HG03342 (cell line): ENCODE data around the gene TTC8.
A peak's percentile ranks its signal among the peaks of the same experiment; 100 is the strongest.

Experiments used
- ATAC-seq: cut with Tn5 transposase; IDR thresholded peaks from one replicate; pipeline ENCODE4 v1.9.1; 2021; ENCODE audit warnings: mild to moderate bottlenecking, moderate library complexity; ENCODE audit not compliant: unreplicated experiment

Gene TTC8

DNA sequence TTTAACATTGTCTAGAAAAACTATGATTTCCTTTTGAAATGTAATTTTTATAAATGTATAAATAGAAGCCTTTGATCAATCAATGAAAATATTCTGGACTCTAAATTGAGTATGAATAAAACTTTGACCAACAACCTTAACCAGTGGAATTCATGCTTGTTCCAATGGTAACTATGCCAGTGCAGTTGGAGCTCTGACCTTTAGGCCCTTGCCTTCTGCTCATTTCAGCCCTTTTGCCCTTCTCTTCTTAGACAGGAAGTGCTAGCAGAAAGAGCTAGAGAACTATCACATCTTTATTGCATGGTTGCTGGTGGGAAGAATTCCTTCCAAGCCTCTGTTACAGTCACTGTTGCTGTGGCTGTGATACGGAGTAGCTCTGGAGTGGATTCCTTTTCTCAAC lies 39.7 kb downstream of the TTC8 start:
- ATAC-seq: no peak

DNA sequence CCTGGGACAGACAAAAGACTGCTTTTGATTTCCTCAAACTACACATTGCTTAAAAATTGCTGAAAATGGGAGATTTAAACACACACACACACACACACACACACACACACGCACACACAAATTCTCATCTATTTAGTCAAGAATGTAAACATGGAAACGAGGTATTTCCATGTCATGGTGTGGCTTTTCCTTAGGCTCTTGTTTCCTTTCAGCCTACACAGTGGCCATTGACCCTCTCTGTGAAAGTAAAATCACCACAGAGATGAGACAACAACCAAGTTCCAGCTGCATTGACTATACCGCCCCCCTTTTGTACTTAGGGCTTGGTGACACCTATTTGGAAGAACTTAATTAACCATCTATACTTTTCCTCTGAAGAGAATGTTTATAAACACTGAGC lies 41.9 kb downstream of the TTC8 start:
- ATAC-seq: no peak

DNA sequence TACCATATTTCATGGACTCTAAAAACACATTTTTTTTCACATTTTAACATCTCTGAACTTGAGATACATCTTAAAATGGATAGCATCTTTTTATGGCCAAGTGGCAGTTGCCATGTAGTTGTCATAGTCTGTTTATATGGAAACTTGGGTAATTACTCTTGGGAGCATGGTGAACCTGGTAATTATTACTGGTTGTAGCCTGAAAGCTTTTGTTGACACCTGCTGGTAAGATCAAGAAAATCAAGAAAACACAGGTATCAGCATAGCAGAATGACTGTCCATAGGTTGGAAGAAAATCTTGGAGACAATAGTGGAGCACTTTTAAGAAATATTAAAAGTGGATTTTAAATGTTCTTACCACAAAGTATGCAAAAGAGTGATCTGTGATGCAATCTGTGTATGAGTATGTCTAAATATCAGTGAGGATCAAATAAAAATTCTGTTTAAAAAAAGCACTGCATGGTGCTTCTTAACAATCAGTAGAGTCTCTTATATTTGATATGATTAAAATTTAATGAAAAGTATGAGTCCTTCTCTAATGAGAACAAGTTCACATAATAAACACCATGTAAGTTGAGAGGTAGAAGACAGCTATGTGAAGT lies 44.2 kb downstream of the TTC8 start:
- peak; percentile 84 for ATAC-seq

DNA sequence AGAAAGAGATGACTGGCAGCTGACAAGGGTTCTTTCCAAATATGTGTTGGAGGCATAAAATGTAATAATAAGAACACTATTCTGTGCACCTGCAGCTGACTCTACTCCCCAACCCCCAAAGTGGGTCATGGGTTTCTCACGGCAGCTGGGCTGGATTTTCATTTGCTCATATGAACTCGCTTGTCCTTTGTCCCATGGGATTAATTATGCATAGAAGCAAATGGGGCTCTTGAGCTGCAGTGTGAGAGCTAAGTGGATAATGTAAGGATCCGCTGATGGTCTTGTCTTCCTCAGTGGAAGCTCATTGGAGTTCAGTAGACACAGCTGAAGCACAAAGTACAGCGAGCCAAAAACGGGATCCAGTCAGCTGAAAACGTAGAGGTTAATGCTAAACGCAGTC lies 46.3 kb downstream of the TTC8 start:
- ATAC-seq: no peak

DNA sequence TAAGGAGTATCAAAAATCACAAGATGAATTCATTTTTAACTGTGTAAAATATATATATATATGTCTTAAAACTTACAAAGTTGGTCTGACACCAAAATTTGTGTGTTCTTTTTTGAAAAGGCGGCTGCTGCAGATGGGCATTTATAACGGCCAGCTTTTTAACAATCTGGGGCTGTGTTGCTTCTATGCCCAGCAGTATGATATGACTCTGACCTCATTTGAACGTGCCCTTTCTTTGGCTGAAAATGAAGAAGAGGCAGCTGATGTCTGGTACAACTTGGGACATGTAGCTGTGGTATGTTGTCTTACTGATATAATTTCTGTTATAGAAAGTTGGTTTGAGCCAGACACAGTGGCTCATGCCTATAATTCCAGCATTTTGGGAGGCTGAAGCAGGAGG lies 47.0 kb downstream of the TTC8 start:
- no peak for ATAC-seq

DNA sequence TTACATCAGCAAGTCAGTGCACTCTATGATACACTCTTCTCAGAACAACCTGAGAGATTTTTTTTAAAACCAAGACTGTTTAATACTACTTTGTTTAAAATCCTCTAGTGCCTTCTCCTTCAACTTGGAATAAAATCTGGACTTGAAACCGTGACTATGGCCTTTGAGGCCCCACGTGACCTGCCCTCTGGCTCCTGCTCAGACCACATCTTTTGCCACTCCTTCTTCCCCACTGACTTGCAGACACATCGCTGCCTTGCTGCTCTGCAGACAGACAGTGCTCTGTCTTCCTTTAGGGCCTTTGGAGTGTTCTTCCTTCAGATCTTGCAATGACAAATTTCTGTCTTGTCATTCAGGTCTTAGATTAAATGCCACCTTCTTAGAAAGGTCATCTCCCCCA lies 48.5 kb downstream of the TTC8 start:
- ATAC-seq: no peak

DNA sequence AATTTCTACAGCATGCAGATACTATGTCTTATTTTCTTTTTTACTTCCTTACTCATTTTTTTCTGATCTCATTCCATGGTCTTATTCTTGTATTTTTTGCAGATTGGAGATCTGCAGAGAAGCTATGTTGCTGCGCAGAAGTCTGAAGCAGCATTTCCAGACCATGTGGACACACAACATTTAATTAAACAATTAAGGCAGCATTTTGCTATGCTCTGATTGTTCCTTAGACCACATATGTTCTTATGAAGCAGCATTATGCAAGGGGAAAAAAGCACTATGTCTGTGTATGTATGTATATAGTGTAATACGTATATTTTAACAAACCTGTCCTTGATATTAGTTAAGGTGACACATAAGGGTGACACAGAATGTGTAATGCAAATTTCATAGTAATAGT lies 52.7 kb downstream of the TTC8 start:
- ATAC-seq: no peak

DNA sequence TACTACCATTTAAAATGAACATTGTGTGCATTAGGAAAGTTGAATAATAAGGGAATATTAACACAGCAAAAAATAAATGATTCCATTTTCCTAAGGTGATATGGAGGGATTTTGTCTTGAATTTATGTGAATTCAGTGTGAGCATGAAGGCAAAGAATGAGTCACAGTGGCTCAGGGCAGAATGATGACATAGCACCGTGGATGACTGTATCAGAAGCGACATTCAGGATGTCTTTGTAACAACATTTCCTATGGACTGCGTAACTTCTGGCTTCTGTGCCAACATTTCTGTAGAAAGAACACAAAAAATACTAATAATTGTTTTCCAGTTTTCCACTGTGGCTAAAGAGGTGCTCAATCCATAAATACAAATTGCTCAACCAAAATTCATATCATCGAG lies 54.6 kb downstream of the TTC8 start:
- no peak for ATAC-seq

DNA sequence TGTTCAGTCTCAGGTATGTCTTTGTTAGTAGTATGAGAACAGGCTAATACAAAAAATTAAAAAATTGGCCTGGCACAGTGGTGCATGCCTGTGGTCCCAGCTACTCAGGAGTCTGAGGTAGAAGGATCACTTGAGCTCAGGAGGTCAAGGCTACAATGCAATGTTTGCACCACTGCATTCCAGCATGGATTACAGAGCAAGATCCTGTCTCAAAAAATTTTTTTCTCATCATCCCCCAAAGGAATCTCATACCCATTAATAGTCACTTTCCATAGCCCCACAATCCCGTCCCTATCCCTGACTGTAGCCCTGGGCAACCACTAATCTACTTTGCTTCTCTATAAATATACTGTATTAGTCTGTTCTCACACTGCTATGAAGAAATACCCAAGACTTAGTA lies 57.8 kb downstream of the TTC8 start:
- ATAC-seq: no peak

DNA sequence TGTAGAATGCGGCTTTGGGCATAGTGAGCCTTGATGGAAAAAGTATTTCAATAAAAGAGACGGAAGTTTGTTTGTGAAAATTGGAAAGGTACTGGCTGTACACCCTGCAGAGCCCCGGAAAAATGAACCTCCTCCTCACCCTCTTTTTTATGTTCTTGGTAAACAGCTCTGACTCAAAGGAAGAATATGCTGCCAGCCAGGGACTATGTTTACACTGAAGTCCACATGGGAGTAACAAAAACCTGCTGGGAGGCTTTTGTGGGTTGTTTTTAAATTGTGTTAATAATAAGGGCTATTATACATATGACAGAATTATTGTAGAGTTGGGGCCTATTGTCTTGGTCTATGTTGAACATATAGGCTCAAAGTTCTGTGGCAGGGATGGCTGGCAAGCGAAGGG lies 70.7 kb downstream of the TTC8 start:
- ATAC-seq: no peak

DNA sequence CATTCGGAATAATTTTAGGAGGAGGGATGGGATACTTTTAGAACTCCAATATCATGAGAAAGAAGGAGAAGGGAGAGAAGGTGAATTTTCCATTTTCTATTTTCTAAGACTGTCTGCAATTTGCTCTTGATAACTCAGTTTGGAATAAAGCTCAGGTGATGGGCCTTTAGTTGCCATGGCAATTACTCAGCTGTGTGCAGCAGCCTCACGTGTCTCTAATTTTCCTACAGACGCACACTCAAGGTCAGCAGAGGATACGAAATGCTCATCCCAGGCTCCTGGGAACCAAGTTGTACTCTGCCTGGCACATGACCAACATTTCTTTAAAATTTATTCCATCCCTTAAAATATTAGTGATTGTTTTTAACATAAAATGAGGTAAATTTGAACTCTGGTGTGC lies 76.7 kb downstream of the TTC8 start:
- no peak for ATAC-seq

DNA sequence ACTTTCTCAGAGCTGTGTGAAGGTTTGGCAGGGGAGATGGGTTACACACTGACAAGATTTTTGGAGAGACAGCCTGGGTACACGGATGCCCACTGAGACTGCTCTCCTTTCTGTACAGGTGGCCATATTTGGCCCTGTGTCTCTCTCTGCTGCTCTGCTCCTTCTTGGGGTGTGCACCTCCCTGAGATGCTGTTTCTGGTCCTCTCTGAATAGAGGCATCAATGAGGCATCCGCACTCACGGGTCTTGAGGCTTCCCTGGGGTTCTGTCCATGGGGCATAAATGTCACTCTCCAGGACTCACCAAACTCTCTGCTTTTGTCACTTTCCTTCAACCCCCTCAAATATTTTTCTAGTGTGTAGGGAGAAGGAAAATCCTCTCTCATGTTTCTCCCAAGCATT lies 77.5 kb downstream of the TTC8 start:
- no peak for ATAC-seq

DNA sequence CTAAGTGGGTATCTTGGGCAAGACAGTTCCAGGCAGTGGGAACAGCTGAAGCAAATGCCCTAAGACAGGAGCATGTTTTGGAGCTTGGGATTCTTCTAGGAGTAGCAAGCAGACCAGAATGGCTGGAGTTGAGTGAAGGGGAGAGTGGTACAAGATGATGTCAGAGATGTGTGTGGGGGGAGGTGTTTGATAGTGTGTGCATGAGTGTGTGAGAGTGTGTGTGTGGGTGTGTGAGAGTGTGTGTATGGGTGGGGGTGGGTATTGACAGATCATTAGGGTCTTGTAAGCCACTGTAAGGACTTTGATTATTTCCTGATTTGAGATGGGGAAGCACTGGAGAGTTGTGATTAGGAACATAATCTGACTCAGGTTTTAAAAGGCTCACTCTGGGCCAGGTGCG lies 78.4 kb downstream of the TTC8 start:
- no peak for ATAC-seq

DNA sequence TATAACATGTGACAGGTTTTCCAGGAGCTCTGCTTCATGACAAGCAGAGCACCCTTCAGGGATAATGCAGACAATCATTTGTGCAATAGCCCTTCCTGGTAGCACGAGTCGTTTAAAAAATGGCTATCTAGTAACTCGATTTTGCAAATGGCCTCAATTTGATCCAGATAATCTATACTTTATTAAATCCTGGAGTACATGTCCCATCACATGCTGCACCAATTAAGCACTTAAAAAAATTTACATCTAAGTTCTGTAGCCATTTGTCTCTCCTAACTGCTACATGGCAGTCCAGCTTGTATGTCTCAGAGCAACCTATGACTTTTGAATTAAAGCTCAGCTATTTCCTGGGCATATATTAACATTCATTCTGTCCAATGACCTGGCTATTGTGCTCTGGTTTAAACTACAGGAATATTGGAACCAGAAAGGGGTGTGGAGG lies 79.8 kb downstream of the TTC8 start:
- no peak for ATAC-seq

DNA sequence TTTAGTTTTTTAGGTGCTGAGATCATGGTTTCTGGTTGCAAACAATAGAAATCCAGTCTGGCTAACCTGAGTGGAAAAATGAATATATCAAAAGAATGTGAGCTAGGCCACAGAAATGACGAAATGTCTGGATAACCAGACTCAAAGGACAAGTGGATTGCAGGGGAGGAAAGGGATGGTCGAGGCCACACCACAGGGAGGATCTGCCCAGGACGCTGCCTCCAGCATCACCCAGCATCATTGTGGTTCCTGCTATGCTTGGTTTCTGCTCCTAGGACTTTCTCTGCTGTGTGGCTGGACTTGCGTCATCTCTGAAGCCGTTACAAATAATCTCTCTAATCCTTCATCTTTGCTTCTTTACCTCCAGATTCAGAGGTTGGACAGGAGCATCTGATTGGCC lies 80.4 kb downstream of the TTC8 start:
- ATAC-seq: no peak

DNA sequence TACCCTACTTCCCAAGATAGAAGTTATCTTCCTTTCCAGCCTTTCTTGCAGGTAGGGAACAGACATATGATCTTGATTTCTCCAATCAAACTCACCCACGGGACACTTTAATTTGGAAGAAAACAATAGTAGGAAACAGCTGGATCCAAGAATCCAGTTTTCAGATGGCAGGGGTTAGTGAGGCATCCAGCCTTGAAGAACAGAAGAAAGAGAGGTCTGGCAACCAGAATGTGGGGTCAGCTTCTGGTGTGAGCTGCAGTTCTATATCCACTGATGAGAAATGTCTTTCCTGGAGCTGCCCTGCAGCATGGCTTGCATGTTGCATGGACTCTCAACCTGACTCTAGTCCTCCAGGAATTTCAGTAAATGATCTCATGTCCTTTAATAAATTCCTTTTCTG lies 83.8 kb downstream of the TTC8 start:
- no peak for ATAC-seq

DNA sequence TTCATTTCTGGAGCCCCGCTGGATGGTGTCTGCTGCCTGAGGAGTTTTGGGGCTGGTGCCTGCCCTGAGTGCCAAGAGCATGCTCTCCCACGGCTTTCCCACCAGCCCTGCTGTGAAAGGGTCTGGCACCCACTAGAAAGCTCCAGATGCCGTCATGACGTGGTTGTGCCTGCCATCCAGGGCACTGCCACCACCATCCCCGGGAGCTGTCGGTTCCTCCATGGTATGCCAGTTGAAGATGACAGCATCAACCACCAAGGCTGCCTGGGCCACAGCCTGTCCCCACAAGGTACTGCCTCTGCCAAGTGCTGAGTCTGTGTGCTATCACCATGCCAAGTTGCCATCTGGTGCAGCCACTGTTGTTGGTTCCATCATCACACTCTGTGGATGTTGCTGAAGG lies 85.9 kb downstream of the TTC8 start:
- ATAC-seq: no peak

DNA sequence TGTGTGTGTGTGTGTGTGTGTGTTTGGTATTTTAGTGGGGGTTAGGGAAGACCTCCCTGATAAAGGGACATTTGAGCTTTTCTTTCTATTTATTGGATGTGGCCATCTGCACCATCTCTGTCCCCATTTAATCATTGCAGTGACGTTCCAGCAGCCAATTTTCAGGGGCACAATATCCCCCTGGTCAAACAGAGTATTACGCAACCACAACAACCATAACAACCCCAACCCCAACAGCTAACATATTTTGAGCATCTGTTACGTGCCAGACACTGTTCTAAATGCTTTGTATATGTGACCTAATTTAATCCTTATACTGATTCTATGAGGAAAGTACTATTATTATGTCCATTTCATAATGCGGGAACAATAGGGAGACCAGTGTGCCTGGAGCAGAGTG lies 87.4 kb downstream of the TTC8 start:
- ATAC-seq: no peak

DNA sequence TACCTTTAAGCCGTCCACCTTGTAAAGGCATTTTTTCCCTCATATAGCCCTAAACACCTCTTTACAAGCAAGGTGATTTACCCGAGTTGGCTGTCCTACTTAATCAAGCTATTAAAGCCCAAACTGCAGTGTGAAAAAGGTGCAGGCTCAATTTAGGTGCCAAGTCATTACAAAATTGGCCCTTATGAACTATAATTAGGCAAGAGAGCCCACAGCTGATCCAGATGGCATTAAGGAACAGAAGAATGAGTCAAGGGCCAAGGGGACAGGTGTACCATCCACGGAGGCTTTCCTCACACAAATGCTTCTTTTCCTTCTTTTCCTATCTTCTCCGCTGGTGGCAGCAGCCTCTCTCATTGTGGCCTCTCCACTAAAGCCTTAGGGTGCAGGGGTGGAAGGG lies 90.5 kb downstream of the TTC8 start:
- no peak for ATAC-seq

DNA sequence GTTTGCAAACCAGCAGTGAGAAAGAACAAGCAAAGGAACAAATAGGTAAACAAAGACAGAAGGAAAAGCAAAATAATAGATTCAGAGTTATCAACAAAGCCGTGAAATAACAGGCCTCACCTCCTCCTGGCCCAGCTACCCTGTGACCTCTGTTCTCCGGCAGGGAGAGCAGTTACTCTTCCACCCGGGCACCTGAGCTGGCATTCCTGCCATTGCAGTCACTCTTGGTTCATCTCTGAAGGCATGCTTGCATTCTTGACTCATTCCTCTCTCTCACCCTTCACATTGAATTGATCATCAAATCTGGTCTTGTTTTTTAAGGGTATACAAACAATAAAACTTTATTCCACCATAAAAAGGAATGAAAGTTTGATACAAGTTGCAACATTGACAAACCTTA lies 95.1 kb downstream of the TTC8 start:
- ATAC-seq: no peak
